GM12891 (cell line): Measurements from ENCODE around the gene RHBG.

Experiments used
- POLR2A ChIP-seq: IDR thresholded peaks from 2 replicates; pipeline ENCODE4 v1.6.1; 2011; ENCODE audit warnings: low read depth, low read length, control low read depth
- POLR2AphosphoS5 ChIP-seq: IDR thresholded peaks from 2 replicates; pipeline ENCODE4 v1.6.1; 2011; ENCODE audit warnings: low read depth, low read length, control low read depth
- SPI1 ChIP-seq: IDR thresholded peaks from 2 replicates; pipeline ENCODE4 v1.6.1; 2011; ENCODE audit warnings: low read depth, low read length, control low read depth
- TAF1 ChIP-seq: IDR thresholded peaks from 2 replicates; pipeline ENCODE4 v1.6.1; 2011; ENCODE audit warnings: low read depth, low read length, control low read depth

GRCh38 chr1:156433602-156434001 is 64.6 kb downstream of the RHBG start:
- no peak for TF ChIP-seq POLR2A
- TF ChIP-seq TAF1 = no peak
- no peak for TF ChIP-seq POLR2AphosphoS5
- no peak for TF ChIP-seq SPI1
